C4-2B (cell line): Measurements from ENCODE around the gene IFRD1.

Experiments used
- H3K27ac ChIP-seq: fragments of 450-650 bp; 2 replicates; pipeline ENCODE4 v1.5.1; 2017
- CTCF ChIP-seq: fragments of 450-650 bp; conservative IDR thresholded peaks from 2 replicates; pipeline ENCODE4 v1.5.1; 2017; ENCODE audit warnings: mild to moderate bottlenecking
- ZFX ChIP-seq: fragments of 450-650 bp; IDR thresholded peaks from 2 replicates; pipeline ENCODE4 v1.6.1; 2017

The IFRD1 gene

DNA sequence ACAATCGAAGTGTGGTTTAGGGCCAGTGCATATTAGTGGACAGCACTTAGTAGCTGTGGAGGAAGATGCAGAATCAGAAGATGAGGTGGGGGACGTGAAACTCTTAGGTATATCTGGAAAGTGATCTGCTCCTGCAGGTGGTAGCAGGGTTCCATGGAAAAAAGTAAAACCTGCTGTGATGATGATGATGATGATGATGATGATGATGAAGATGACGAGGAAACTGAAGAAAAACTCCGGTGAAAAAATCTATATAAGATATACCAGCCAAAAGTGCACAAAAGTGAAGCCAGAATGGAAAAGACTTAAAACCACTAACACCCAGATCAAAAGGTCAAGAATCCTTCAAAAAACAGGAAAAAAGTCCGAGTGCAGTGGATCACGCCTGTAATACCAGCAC lies 70.5 kb downstream of the IFRD1 start:
- TF ChIP-seq CTCF, result no peak
- TF ChIP-seq ZFX, result no peak
- H3K27ac ChIP-seq, result no peak overlapping the region

DNA sequence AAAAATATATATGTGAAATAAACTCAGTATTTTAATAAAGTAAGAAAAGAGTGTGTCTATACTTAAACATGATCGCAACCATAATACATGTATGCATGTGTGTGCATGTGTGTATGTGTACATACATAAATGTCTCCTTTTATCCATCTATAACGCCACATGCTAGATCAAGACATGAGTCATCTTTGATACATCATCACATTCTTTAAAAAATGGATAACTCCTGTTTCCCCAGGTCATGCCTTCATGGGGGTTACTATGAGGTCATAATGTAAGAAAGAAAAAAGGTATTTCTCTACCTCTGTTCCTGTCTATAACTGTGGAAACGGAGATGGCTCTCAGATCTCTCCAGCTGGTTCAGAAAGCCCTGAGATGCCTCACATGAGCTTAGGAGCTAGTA lies 71.7 kb downstream of the IFRD1 start:
- no peak for TF ChIP-seq ZFX
- no peak for TF ChIP-seq CTCF

GRCh38 chr7:112523871-112524270 lies 73.6 kb downstream of the IFRD1 start:
- no peak for TF ChIP-seq CTCF
- no peak for TF ChIP-seq ZFX

More for the DNA sequence above, 71.7 kb downstream of the IFRD1 start:
- H3K27ac ChIP-seq, result no peak overlapping the region

More at GRCh38 chr7:112523871-112524270, 73.6 kb downstream of the IFRD1 start:
- no peak overlapping the region for H3K27ac ChIP-seq
